ENCODE data around the gene NOTCH2. TPM values are rescaled to one million over a fixed set of nuclear protein-coding genes. Genes with fewer than 3 reads are reported as not detected.
A peak's percentile ranks its signal among the peaks of the same experiment; 100 is the strongest.

NOTCH2 gene
- total and polyA plus RNA-seq, 3 donors from 2014 or later: 77.8 to 256 (median 173) TPM

GRCh38 chr1:119968068-119968492 is 101.4 kb downstream of the NOTCH2 start:
- Histone ChIP-seq H3K36me3 (ENCODE audit: low read depth, missing control alignments) (no peaks in the 10 kb centered on the region), H3K4me3 (no peak overlapping the region), H3K27me3 (no peaks in the 10 kb centered on the region), H3K4me1 (peaks cover 24% of the 10 kb centered on the region), H3K27ac (peak overlapping the region in 1 of 2 donors; percentile 38), H3K9me3 (no peaks in the 10 kb centered on the region)
- WGBS, 2 donors: 88 to 100% methylated on average over 1 of the region's 1 CpG
- no peak for TF ChIP-seq POLR2A (IDR thresholded peaks at IDR 0.05)
- TF ChIP-seq CTCF (IDR thresholded peaks at IDR 0.05): peak; percentile 45 to 63 (median 61)
- intact Hi-C loops (cut with DNase I; ENCODE audit: low total_unique reads): no loop called here
- peak; percentile 76 for DNase-seq

GRCh38 chr1:119966681-119967080 is 102.8 kb downstream of the NOTCH2 start:
- Histone ChIP-seq H3K4me3 (no peak overlapping the region), H3K27me3 (no peaks in the 10 kb centered on the region), H3K36me3 (ENCODE audit: low read depth, missing control alignments) (no peaks in the 10 kb centered on the region), H3K4me1 (peaks cover 34% of the 10 kb centered on the region), H3K9me3 (no peaks in the 10 kb centered on the region), H3K27ac (peak overlapping the region in 1 of 2 donors; percentile 69)
- 50 to 65% methylated on average over 2 of the region's 2 CpGs for WGBS, 2 donors
- intact Hi-C loops (cut with DNase I; ENCODE audit: low total_unique reads): no loop called here
- peak; percentile 45 for DNase-seq
- TF ChIP-seq CTCF (IDR thresholded peaks at IDR 0.05): no peak
- no peak for TF ChIP-seq POLR2A (IDR thresholded peaks at IDR 0.05)

- intact Hi-C loops (cut with DNase I; ENCODE audit: low total_unique reads): no loop called here
These were observed 103.4 kb downstream of the NOTCH2 start for GRCh38 chr1:119966020-119966419.

GRCh38 chr1:119964673-119965363 is 104.6 kb downstream of the NOTCH2 start:
- Histone ChIP-seq H3K4me3 (no peak overlapping the region), H3K9me3 (no peaks in the 10 kb centered on the region), H3K4me1 (peaks cover 34% of the 10 kb centered on the region), H3K36me3 (ENCODE audit: low read depth, missing control alignments) (no peaks in the 10 kb centered on the region), H3K27me3 (no peaks in the 10 kb centered on the region), H3K27ac (peak overlapping the region; percentile 32 to 69)
- intact Hi-C loops (cut with DNase I; ENCODE audit: low total_unique reads): no loop called here
- 39 to 46% methylated on average over 1 of the region's 1 CpG for WGBS, 2 donors
- TF ChIP-seq CTCF (IDR thresholded peaks at IDR 0.05): no peak
- no peak for TF ChIP-seq POLR2A (IDR thresholded peaks at IDR 0.05)
- no peak for DNase-seq

More at GRCh38 chr1:119966020-119966419, 103.4 kb downstream of the NOTCH2 start:
- no peaks in the 10 kb centered on the region for H3K36me3 ChIP-seq (ENCODE audit: low read depth, missing control alignments)
- H3K4me3 ChIP-seq: no peak overlapping the region
- peak; percentile 28 for DNase-seq
- TF ChIP-seq POLR2A (IDR thresholded peaks at IDR 0.05): no peak
- no peak for TF ChIP-seq CTCF (IDR thresholded peaks at IDR 0.05)
- peaks cover 34% of the 10 kb centered on the region for H3K4me1 ChIP-seq
- H3K9me3 ChIP-seq: no peaks in the 10 kb centered on the region
- H3K27ac ChIP-seq: peak overlapping the region in 1 of 2 donors; percentile 69
- 34 to 47% methylated on average over 4 of the region's 4 CpGs for WGBS, 2 donors
- H3K27me3 ChIP-seq: no peaks in the 10 kb centered on the region
